Suprapubic skin (tissue), 4 donors: ENCODE results near the gene FEN1. TPM values are rescaled to one million over a fixed set of nuclear protein-coding genes. Genes with fewer than 3 reads are reported as not detected.
A peak's percentile ranks its signal among the peaks of the same experiment; 100 is the strongest.

Experiments used
- DNase-seq, 2 donors: peaks; one replicate each; pipeline ENCODE4 v3.0.0-alpha.2; 2019; ENCODE audit warnings: low spot score in 2 of 2
- H3K27ac ChIP-seq: fragments of 200-600 bp; sonication (generic); one replicate; pipeline ENCODE4 v1.5.1; 2019
- H3K27me3 ChIP-seq: fragments of 200-600 bp; sonication (generic); one replicate; pipeline ENCODE4 v1.5.1; 2019
- H3K36me3 ChIP-seq: fragments of 200-600 bp; sonication (generic); one replicate; pipeline ENCODE4 v1.5.1; 2019
- H3K4me1 ChIP-seq: fragments of 200-600 bp; sonication (generic); one replicate; pipeline ENCODE4 v1.5.1; 2019
- H3K4me3 ChIP-seq: fragments of 200-600 bp; sonication (generic); one replicate; pipeline ENCODE4 v1.5.1; 2019; ENCODE audit warnings: mild to moderate bottlenecking
- H3K9me3 ChIP-seq: fragments of 200-600 bp; sonication (generic); one replicate; pipeline ENCODE4 v1.5.1; 2019
- CTCF ChIP-seq, 2 donors: fragments of 200-600 bp in 1 of 2; fragments of 450-650 bp in 1 of 2; sonication (generic) in 1 of 2; IDR thresholded peaks; one replicate each; pipeline ENCODE4 v1.5.1; 2016 to 2019; ENCODE audit warnings: antibody characterized with exemption in 2 of 2, mild to moderate bottlenecking in 1 of 2, moderate library complexity in 1 of 2
- EP300 ChIP-seq: sonication (generic); formaldehyde crosslinking; IDR thresholded peaks from one replicate; pipeline ENCODE4 v1.6.1; 2017; ENCODE audit warnings: antibody characterized with exemption
- POLR2A ChIP-seq, 2 donors: fragments of 450-650 bp; IDR thresholded peaks; one replicate each; pipeline ENCODE4 v1.6.1; 2017; ENCODE audit warnings: antibody characterized with exemption in 2 of 2, mild to moderate bottlenecking in 2 of 2, moderate library complexity in 2 of 2
- POLR2AphosphoS5 ChIP-seq, 3 donors: sonication (generic); formaldehyde crosslinking; IDR thresholded peaks; one replicate each; pipeline ENCODE4 v1.6.1; 2017; ENCODE audit warnings: antibody characterized with exemption in 3 of 3
- WGBS: methylation state at CpG from one replicate; pipeline ENCODE4 v1.1.5; 2018; 5-methylcytosine and 5-hydroxymethylcytosine counted together
- total RNA-seq, 4 donors: library from RNA; depleted of rRNA; stranded (reverse); fragments of >200 nt; gene quantifications; one replicate each; pipeline ENCODE4 v1.1.0, GENCODE V29; 2016

FEN1 gene
- total RNA-seq = 10 to 100 TPM in 2 of 4 donors, 1 to 10 TPM in 2; 6.9 to 14.0 (median 9.2) TPM

GRCh38 chr11:61792310-61793082 is at the start of gene FEN1, which contains the start of gene TMEM258:
Gene FEN1 (plus strand): TSS chr11:61792911. CDS start chr11:61795362, 2,451 bp downstream.
Gene TMEM258 (minus strand): TSS chr11:61792599. CDS start chr11:61792558, 41 bp downstream.
- H3K36me3 ChIP-seq = peaks cover 40% of the 10 kb centered on the region
- DNase-seq = peak; percentile 95 to 97
- no peaks in the 10 kb centered on the region for H3K27me3 ChIP-seq
- under 1% methylated on average over 24 of the region's 61 CpGs for WGBS
- H3K9me3 ChIP-seq = no peaks in the 10 kb centered on the region
- TF ChIP-seq POLR2A (IDR thresholded peaks at IDR 0.05) = peak in 1 of 2 donors; percentile 81
- peak; percentile 13 to 85 (median 85) for TF ChIP-seq POLR2AphosphoS5 (IDR thresholded peaks at IDR 0.05)
- TF ChIP-seq CTCF (IDR thresholded peaks at IDR 0.05) = no peak
- H3K27ac ChIP-seq = peak within 1 kb of the TSS; percentile 94
- H3K4me3 ChIP-seq = peak within 1 kb of the TSS; percentile 68
- peaks cover 30% of the 10 kb centered on the region for H3K4me1 ChIP-seq

- no peak for DNase-seq
- peaks cover 32% of the 10 kb centered on the region for H3K36me3 ChIP-seq
- no peaks in the 10 kb centered on the region for H3K9me3 ChIP-seq
- no peak overlapping the region for H3K27ac ChIP-seq
- peaks cover 10% of the 10 kb centered on the region for H3K4me1 ChIP-seq
- 93% methylated on average over 23 of the region's 42 CpGs for WGBS
- no peak for TF ChIP-seq CTCF (IDR thresholded peaks at IDR 0.05)
- no peak for TF ChIP-seq POLR2AphosphoS5 (IDR thresholded peaks at IDR 0.05)
- H3K27me3 ChIP-seq = no peaks in the 10 kb centered on the region
- no peak overlapping the region for H3K4me3 ChIP-seq
Observed at GRCh38 chr11:61743486-61744095, 49.1 kb upstream of the FEN1 start.

GRCh38 chr11:61744181-61744580 is 48.5 kb upstream of the FEN1 start:
- TF ChIP-seq EP300 = no peak
- TF ChIP-seq POLR2A (IDR thresholded peaks at IDR 0.05) = no peak
- TF ChIP-seq POLR2AphosphoS5 (IDR thresholded peaks at IDR 0.05) = no peak
- TF ChIP-seq CTCF (IDR thresholded peaks at IDR 0.05) = no peak
- Histone ChIP-seq H3K4me3 (no peak overlapping the region), H3K27ac (no peak overlapping the region), H3K36me3 (peaks cover 32% of the 10 kb centered on the region), H3K9me3 (no peaks in the 10 kb centered on the region), H3K4me1 (peaks cover 10% of the 10 kb centered on the region), H3K27me3 (no peaks in the 10 kb centered on the region)
- DNase-seq = no peak
- 95% methylated on average over 11 of the region's 20 CpGs for WGBS

- Histone ChIP-seq H3K27ac (no peak overlapping the region), H3K27me3 (no peaks in the 10 kb centered on the region), H3K4me1 (peaks cover 10% of the 10 kb centered on the region), H3K36me3 (peaks cover 32% of the 10 kb centered on the region), H3K4me3 (no peak overlapping the region), H3K9me3 (no peaks in the 10 kb centered on the region)
- no peak for DNase-seq
- WGBS = 87% methylated on average over 3 of the region's 10 CpGs
- TF ChIP-seq POLR2A (IDR thresholded peaks at IDR 0.05) = no peak
- no peak for TF ChIP-seq EP300
- no peak for TF ChIP-seq CTCF (IDR thresholded peaks at IDR 0.05)
Observed at GRCh38 chr11:61744609-61745156, 48.0 kb upstream of the FEN1 start.
